Stimulated activated naive CD8-positive, alpha-beta T cell treated with anti-CD3 and anti-CD28 coated beads, Interleukin-15, amount 100 ng/mL, for 72 hours (primary cell): ENCODE results near the gene IFT122.
A peak's percentile ranks its signal among the peaks of the same experiment; 100 is the strongest.
"Not testable (repeated sequence)": the region's sequence is repeated elsewhere in the genome, so short reads cannot be mapped to it uniquely, and the experiment has no call there.

ENCODE experiments used
- ATAC-seq: fragments of 150-1000 bp; cut with Tn5 transposase; 2 replicates; pipeline ENCODE4 v1.10.0; 2021; ENCODE audit warnings: mild to moderate bottlenecking, moderate library complexity
- DNase-seq, 2 donors: peaks; one replicate each; pipeline ENCODE4 v3.0.0; 2021 to 2022
- H3K27ac Mint-ChIP-seq, 2 donors: one replicate each; pipeline ENCODE4 v1.8.0; 2022; ENCODE audit warnings: mild to moderate bottlenecking in 2 of 2, mixed read lengths in 2 of 2, moderate library complexity in 2 of 2
- H3K27me3 Mint-ChIP-seq: one replicate; pipeline ENCODE4 v1.8.0; 2022; ENCODE audit warnings: mixed read lengths
- H3K4me1 Mint-ChIP-seq: one replicate; pipeline ENCODE4 v1.8.0; 2022; ENCODE audit warnings: mild to moderate bottlenecking, mixed read lengths
- H3K4me3 Mint-ChIP-seq, 2 donors: one replicate each; pipeline ENCODE4 v1.8.0; 2022; ENCODE audit warnings: mild to moderate bottlenecking in 2 of 2, mixed read lengths in 2 of 2, moderate library complexity in 1 of 2
- H3K9me3 Mint-ChIP-seq, 2 donors: one replicate each; pipeline ENCODE4 v1.8.0; 2022; ENCODE audit warnings: mixed read lengths in 2 of 2

IFT122 gene, protein sequence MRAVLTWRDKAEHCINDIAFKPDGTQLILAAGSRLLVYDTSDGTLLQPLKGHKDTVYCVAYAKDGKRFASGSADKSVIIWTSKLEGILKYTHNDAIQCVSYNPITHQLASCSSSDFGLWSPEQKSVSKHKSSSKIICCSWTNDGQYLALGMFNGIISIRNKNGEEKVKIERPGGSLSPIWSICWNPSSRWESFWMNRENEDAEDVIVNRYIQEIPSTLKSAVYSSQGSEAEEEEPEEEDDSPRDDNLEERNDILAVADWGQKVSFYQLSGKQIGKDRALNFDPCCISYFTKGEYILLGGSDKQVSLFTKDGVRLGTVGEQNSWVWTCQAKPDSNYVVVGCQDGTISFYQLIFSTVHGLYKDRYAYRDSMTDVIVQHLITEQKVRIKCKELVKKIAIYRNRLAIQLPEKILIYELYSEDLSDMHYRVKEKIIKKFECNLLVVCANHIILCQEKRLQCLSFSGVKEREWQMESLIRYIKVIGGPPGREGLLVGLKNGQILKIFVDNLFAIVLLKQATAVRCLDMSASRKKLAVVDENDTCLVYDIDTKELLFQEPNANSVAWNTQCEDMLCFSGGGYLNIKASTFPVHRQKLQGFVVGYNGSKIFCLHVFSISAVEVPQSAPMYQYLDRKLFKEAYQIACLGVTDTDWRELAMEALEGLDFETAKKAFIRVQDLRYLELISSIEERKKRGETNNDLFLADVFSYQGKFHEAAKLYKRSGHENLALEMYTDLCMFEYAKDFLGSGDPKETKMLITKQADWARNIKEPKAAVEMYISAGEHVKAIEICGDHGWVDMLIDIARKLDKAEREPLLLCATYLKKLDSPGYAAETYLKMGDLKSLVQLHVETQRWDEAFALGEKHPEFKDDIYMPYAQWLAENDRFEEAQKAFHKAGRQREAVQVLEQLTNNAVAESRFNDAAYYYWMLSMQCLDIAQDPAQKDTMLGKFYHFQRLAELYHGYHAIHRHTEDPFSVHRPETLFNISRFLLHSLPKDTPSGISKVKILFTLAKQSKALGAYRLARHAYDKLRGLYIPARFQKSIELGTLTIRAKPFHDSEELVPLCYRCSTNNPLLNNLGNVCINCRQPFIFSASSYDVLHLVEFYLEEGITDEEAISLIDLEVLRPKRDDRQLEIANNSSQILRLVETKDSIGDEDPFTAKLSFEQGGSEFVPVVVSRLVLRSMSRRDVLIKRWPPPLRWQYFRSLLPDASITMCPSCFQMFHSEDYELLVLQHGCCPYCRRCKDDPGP

DNA sequence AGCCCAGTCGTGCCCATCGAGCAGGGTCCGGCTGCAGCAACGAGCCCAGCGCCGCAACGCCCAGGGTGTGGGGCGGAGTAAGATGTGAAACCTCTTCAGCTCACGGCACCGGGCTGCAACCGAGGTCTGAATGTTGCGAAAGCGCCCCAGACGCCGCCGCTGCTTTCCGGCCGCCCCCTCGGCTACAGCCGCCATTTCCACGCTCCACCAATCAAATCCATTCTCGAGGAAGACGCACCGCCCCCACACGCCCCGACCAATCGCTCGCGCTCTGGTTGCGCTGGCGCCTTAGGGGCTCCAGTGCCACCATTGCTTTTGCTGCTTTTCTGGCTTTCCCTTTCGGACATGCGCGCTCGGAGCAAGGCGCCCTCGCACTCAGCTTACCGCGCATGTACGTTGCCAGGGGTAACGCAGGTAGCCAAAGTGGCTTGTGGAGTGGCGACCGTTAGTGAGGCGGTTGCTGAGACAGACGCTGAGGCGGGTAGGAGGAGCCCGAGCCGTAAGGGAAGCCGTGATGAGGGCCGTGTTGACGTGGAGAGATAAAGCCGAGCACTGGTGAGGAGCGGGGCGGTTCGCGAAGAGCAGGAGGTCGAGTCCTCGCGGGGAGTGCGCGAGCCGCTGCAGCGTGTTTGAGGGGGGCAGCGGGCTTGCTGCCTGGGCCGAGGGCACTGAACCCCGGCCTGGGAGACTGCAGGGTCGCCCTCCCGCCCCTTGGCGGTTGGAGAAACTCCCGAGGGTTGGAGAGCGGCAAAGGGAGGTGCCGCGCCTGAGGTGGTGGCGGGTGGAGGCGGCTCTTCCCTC is at the start of gene IFT122, which contains the start of gene MBD4:
TSS of gene IFT122 (plus strand) at position 408 of the 801 bp plus-strand sequence. CDS start at position 515, 107 bp downstream.
TSS of gene MBD4 (minus strand) at position 132 of the 801 bp plus-strand sequence. CDS start at position 17, 115 bp downstream.
- H3K4me1 Mint-ChIP-seq = peaks cover 62% of the 10 kb centered on the region
- ATAC-seq (peak; percentile 94), DNase-seq (peak; percentile 99 to 100)
- H3K27ac Mint-ChIP-seq = peak within 1 kb of the TSS; percentile 88 to 98
- H3K9me3 Mint-ChIP-seq = no peaks in the 10 kb centered on the region
- H3K27me3 Mint-ChIP-seq = no peaks in the 10 kb centered on the region
- H3K4me3 Mint-ChIP-seq = peak within 1 kb of the TSS; percentile 84 to 99

DNA sequence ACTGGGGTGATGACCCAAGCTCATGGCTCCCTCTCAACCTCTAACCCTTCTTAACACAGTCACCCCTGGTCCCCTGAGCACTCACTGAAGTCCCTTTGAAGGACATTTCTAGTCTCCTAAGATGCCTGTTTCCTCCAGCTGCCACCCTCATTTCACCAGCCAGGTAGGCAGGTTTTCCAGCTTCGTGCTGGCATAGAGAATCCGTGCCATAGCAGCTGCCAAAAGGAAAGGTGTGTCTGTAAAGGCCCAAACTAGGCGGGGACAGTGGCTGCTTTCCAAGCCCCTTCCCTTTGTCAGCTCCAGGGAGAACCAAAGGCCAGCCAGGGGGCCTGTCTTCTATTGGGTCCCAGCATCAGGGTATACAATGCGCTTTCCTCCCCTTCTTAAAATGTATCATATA is 48.4 kb upstream of the IFT122 start:
- H3K27me3 Mint-ChIP-seq, DNase-seq, ATAC-seq, H3K4me3 Mint-ChIP-seq, H3K9me3 Mint-ChIP-seq: not testable (repeated sequence)
- Mint-ChIP-seq H3K27ac (peak overlapping the region; percentile 68 to 78), H3K4me1 (peaks cover 11% of the 10 kb centered on the region)

DNA sequence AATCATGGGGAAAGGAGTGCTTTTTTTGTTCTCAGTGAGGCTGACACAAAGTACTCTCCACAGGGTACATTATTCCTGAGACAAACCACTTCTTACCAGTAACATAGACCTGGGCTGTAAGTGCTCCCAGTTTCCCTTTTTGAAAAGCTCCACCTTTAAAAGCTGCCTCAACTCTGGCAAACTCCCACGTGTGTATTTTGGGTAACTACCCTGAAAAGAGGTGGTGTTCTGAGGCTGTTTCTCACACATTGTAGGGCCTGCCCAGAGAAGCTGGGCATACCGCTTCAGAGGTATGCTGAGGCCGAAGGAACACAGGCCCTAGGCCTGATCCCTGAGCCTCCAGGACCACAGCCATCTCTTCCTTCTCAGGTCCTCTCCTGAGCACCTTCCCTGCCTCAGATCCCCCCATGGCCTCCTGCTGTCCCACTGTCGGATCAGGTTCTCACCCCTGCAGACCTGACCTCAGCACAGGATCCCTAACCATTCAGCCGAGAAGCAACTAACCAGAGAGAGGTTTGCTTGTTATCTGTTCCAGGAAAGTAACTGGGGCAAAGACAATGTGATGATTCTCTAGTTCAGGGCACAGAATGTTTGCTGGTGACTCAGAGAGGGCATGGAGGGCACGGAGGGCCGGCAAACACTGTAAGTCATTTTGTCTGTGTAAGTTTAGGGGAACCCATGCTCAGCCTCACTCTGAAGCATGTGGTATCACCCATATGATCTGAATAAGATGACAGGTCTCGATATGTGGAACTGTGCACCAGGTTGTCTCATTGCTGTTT is 47.7 kb upstream of the IFT122 start:
- DNase-seq, H3K9me3 Mint-ChIP-seq, H3K27me3 Mint-ChIP-seq, ATAC-seq, H3K4me3 Mint-ChIP-seq: not testable (repeated sequence)
- Mint-ChIP-seq H3K4me1 (peaks cover 18% of the 10 kb centered on the region), H3K27ac (peak overlapping the region in 1 of 2 donors; percentile 87)

DNA sequence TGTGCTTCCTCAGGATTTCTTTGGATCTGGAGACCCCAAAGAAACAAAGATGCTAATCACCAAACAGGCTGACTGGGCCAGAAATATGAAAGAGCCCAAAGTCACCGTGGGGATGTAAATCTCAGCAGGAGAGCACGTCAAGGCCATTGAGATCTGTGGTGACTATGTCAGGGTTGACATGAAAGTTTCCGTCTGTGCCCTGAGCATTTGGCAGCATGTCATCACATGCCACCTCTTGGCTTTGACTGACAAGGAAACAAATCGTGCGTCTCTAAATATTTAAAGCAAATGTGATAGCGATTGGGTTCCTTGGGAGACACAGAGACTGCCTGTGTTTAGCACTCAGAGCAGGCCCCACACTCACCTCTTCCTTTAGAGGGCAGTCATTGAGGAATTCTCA is 46.8 kb upstream of the IFT122 start:
- Mint-ChIP-seq H3K4me1 (peaks cover 28% of the 10 kb centered on the region), H3K9me3 (no peaks in the 10 kb centered on the region), H3K27me3 (no peaks in the 10 kb centered on the region), H3K27ac (peak overlapping the region in 1 of 2 donors; percentile 49), H3K4me3 (no peak overlapping the region)
- DNase-seq (no peak), ATAC-seq (no peak)

DNA sequence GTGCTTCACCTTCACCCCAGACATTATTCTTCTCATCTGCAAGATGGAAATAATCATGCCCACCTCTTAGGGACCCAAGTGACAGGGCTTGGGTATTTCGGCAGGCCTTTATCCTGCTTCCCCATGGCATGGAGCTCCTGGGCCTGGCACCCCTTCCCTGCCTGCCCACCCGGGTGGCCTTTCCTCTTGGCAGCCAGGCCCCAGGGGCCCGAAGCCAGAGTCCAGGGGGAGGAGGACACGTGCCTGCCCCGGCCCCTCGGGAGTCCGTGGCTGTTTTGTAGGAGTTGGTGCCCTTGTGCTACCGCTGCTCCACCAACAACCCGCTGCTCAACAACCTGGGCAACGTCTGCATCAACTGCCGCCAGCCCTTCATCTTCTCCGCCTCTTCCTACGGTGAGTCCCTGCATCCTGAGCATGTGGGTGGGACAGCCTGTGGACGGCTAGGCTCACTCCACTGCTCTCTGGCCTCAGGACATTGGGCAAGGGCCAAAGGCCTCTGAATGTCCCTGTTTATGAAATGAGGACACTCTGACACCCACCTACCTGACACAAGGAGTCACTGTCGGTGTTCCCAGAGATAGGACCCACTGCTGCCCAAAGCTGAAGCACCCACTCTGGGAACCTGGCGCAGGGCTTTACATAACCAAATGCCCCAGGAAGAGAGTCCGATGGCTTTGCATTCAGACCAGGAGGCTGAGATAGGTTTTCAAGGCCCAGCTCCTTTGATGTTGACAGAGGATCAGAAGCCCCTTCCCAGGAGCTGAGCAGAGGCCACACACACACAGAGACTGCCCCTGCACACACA is 46.1 kb upstream of the IFT122 start:
- not testable (repeated sequence) for DNase-seq, ATAC-seq, H3K27me3 Mint-ChIP-seq, H3K9me3 Mint-ChIP-seq, H3K4me3 Mint-ChIP-seq
- peaks cover 34% of the 10 kb centered on the region for H3K4me1 Mint-ChIP-seq
- peak overlapping the region; percentile 50 to 75 for H3K27ac Mint-ChIP-seq

DNA sequence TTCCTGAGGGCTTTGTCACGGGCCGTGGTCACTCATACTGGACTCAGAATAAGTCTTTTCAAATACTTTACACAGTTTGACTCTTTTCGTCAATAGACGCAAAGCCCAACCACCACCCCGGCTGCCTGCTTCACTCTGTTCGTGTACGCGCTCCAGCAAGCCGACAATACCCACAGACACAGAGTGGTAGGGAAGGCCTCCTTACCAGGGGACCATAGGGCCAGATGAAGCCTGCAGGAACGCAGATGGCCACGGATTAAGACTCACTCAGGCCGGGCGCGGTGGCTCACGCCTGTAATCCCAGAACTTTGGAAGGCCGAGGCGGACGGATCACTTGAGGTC is 41.2 kb upstream of the IFT122 start:
- peak overlapping the region; percentile 99 to 100 for H3K27ac Mint-ChIP-seq
- H3K27me3 Mint-ChIP-seq = no peaks in the 10 kb centered on the region
- H3K9me3 Mint-ChIP-seq = no peaks in the 10 kb centered on the region
- peak overlapping the region; percentile 91 to 99 for H3K4me3 Mint-ChIP-seq
- ATAC-seq = no peak
- DNase-seq = no peak
- H3K4me1 Mint-ChIP-seq = peaks cover 34% of the 10 kb centered on the region

DNA sequence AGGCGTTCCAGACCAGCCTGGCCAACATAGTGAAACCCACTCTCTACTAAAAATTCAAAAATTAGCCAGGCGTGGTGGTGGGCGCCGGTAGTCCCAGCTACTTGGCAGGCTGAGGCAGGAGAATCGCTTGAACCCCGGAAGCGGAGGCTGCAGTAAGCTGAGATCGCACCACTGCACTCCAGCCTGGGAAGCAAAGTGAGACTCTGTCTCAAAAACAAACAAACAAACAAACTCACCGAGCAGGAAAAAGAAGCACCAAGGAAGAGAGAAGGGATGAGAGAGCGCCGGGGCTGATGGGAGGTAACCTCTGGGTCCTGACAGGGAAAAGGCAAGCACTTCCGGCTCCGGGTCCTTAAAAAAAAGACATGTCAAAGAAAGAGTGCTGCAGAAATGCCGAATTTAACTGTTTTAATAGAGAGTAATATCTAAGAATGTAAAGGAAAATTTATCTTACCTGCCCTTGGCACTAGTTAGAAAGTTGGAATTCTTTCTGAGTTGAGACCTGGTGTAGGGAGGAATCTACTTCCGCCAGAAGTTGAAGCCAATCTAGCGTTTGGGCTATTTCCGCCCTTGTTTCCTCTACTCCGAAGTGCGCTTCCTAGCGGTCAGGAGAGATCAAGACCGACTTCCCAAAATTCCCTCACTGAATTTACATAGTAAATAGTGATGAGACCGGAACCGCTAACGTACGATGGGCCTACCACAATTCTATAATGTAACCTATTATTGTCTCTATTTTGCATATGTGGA is 40.7 kb upstream of the IFT122 start:
- peak; percentile 82 for ATAC-seq
- Mint-ChIP-seq H3K9me3 (no peaks in the 10 kb centered on the region), H3K4me3 (peak overlapping the region; percentile 91 to 99), H3K4me1 (peaks cover 34% of the 10 kb centered on the region), H3K27me3 (no peaks in the 10 kb centered on the region), H3K27ac (peak overlapping the region; percentile 99 to 100)
- DNase-seq = peak; percentile 57 to 76

DNA sequence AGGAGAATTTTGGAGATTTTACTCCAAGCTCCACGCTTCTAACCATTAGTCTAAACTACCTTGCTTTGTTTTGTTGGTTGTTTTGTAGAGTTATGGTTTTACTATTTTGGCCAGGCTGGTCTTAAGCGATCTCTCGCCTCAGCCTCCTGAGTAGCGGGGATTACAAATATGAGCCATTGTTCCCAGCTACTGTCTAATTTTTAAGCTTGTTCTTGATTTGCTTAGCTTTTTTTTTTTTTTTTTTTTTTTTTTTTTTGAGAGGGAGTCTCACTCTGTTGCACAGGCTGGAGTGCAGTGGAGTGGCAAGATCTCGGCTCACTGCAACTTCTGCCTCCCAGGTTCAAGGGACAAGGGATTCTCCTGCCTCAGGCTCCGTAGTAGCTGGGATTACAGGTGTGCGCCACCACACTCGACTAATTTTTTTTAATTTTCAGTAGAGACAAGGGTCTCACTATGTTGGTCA is 40.1 kb upstream of the IFT122 start:
- peak in 1 of 2 donors; percentile 33 for DNase-seq
- peak overlapping the region; percentile 91 to 99 for H3K4me3 Mint-ChIP-seq
- ATAC-seq = peak; percentile 53
- no peaks in the 10 kb centered on the region for H3K9me3 Mint-ChIP-seq
- peaks cover 34% of the 10 kb centered on the region for H3K4me1 Mint-ChIP-seq
- no peaks in the 10 kb centered on the region for H3K27me3 Mint-ChIP-seq
- H3K27ac Mint-ChIP-seq = peak overlapping the region; percentile 99 to 100

DNA sequence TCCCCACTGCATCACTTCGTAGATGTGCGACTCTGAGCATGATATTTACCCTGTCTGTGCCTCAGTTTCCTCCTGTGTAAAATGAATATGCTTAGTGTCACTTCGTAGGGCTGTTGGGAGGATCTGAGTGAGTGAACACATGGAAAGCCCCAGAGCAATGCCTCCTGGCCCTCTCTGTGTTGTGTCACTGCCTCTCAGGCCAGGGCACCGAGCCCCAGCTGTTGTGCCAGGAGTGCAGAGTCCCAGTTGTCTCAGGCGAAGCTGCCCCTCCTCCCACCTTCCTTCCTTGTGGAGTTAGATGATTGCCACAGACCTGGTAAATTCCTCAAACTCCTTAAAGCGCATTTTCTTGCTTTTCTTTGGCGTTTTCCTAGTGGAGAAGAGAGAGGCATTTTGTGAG is 37.8 kb upstream of the IFT122 start:
- no peaks in the 10 kb centered on the region for H3K27me3 Mint-ChIP-seq
- H3K9me3 Mint-ChIP-seq = no peaks in the 10 kb centered on the region
- no peak for ATAC-seq
- no peak overlapping the region for H3K4me3 Mint-ChIP-seq
- no peak overlapping the region for H3K27ac Mint-ChIP-seq
- H3K4me1 Mint-ChIP-seq = peaks cover 17% of the 10 kb centered on the region
- DNase-seq = no peak

DNA sequence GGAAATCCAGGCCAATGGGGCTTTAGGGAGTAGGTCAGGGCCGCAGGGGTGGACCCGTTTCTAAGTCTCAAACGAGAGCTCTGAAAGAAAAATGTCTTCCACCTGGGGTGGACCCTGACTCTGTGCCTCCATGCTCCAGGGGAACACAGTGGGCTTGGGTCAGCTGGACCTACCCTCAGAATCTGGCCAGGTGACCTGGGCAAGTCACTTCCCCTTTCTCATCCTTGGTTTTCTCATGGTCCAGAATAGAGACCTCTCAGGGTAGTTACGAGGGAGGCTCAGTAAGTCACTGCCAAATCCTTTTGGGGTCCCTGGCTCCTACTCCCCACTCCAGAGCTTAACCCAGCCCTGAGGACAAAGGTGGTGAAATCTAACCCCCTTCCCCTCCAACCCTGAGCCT is 37.4 kb upstream of the IFT122 start:
- Mint-ChIP-seq H3K27me3 (no peaks in the 10 kb centered on the region), H3K27ac (no peak overlapping the region), H3K9me3 (no peaks in the 10 kb centered on the region), H3K4me1 (peaks cover 13% of the 10 kb centered on the region), H3K4me3 (no peak overlapping the region)
- ATAC-seq (no peak), DNase-seq (no peak)

DNA sequence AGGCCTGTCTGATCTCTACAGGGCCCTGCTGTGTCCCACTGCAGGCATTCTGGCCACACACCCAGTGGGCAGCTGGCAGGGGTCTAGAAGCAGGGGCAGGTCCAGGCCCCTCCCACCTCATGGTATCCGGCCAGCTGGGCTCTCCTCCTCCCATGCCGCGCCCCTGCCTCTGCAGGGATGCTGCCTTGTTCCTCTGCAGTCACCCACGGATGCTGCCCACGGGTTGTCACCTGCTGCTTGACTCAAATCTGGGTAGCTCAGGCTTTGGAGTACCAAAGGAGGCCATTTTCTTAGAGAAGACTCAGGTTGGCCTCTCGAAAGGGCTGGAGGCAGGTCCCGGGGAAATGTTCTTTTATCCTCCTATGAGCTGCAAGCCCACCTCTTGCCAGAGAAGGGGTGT is 36.6 kb upstream of the IFT122 start:
- Mint-ChIP-seq H3K9me3 (no peaks in the 10 kb centered on the region), H3K27me3 (no peaks in the 10 kb centered on the region), H3K27ac (no peak overlapping the region), H3K4me3 (no peak overlapping the region), H3K4me1 (peaks cover 4% of the 10 kb centered on the region)
- DNase-seq = no peak
- ATAC-seq = no peak

DNA sequence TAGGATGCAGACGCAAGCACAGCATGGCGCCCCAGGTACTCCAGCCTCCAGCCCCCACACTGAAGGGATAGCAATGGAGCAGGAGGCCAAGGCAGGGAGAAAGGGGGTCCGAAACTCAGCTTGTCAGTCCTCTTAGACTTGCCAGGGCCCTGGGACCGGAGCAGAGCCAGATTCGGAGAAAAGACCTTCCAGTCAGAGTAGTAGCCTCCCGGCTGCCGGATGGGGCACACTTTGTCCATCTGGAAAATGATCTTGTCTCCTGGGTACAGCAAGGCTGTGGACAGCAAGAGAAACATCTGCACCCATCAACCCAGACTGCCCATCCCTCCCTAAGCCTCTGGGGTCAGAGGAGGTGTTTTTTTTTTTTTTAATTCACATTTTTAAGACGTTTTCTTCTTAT is 35.9 kb upstream of the IFT122 start:
- no peak overlapping the region for H3K27ac Mint-ChIP-seq
- ATAC-seq (no peak), DNase-seq (no peak)
- H3K4me1 Mint-ChIP-seq = no peaks in the 10 kb centered on the region
- no peaks in the 10 kb centered on the region for H3K27me3 Mint-ChIP-seq
- H3K9me3 Mint-ChIP-seq = no peaks in the 10 kb centered on the region
- H3K4me3 Mint-ChIP-seq = no peak overlapping the region

DNA sequence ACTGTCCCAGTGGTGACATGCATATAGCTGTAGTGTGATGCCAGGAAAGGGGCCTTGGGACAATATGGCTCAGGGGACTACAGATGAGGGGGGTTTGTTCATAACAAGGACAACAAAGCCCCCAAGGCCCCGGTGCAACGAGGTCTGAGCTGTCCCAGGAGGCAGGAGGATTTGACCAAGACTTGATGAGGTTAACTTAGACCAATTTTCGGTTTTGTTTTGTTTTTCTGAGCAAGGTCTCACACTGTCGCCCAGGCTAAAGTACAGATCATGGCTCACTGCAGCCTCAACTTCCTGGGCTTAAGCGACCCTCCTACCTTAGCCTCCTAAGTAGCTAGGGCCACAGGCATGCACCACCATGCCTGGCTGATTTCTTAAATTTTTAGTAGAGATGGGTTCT is 35.4 kb upstream of the IFT122 start:
- no peaks in the 10 kb centered on the region for H3K4me1 Mint-ChIP-seq

More for the DNA sequence above, 35.4 kb upstream of the IFT122 start:
- no peak overlapping the region for H3K4me3 Mint-ChIP-seq
- no peaks in the 10 kb centered on the region for H3K9me3 Mint-ChIP-seq
- ATAC-seq = no peak
- H3K27me3 Mint-ChIP-seq = no peaks in the 10 kb centered on the region
- no peak for DNase-seq
- H3K27ac Mint-ChIP-seq = no peak overlapping the region
